Measurements from ENCODE around the gene VPS37C.

The VPS37C gene

DNA sequence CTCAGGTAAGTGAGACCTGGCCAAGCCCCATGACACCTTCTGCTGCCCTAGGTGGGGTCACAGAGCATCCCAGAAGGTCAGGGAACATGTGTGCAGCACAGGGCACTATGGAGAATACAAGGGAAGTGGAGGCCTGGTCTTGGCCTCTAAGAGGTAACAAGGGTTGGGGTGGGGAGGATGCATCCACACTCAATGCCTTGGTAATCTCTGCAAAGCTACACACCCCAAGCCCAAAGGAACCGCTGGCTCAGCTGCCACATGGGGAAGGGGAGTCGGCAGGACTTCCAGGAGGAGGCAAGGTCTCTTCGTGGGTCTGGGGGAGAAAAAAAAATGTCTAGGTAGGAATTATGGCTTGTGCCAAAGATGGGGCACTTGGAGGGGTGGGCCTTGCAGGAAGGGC is 41.7 kb downstream of the VPS37C start:
- TF ChIP-seq POLR2AphosphoS5 (IDR thresholded peaks at IDR 0.05; ENCODE audit: low read depth) (no peak), GABPA (IDR thresholded peaks at IDR 0.05; ENCODE audit: low read depth) (no peak), SPI1 (IDR thresholded peaks at IDR 0.05; ENCODE audit: borderline replicate concordance, low read depth) (no peak)
- TF ChIP-seq, protein P1, sequence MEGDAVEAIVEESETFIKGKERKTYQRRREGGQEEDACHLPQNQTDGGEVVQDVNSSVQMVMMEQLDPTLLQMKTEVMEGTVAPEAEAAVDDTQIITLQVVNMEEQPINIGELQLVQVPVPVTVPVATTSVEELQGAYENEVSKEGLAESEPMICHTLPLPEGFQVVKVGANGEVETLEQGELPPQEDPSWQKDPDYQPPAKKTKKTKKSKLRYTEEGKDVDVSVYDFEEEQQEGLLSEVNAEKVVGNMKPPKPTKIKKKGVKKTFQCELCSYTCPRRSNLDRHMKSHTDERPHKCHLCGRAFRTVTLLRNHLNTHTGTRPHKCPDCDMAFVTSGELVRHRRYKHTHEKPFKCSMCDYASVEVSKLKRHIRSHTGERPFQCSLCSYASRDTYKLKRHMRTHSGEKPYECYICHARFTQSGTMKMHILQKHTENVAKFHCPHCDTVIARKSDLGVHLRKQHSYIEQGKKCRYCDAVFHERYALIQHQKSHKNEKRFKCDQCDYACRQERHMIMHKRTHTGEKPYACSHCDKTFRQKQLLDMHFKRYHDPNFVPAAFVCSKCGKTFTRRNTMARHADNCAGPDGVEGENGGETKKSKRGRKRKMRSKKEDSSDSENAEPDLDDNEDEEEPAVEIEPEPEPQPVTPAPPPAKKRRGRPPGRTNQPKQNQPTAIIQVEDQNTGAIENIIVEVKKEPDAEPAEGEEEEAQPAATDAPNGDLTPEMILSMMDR (IDR thresholded peaks at IDR 0.05; ENCODE audit: insufficient read depth, low read length), result no peak
- TF ChIP-seq, protein P2, sequence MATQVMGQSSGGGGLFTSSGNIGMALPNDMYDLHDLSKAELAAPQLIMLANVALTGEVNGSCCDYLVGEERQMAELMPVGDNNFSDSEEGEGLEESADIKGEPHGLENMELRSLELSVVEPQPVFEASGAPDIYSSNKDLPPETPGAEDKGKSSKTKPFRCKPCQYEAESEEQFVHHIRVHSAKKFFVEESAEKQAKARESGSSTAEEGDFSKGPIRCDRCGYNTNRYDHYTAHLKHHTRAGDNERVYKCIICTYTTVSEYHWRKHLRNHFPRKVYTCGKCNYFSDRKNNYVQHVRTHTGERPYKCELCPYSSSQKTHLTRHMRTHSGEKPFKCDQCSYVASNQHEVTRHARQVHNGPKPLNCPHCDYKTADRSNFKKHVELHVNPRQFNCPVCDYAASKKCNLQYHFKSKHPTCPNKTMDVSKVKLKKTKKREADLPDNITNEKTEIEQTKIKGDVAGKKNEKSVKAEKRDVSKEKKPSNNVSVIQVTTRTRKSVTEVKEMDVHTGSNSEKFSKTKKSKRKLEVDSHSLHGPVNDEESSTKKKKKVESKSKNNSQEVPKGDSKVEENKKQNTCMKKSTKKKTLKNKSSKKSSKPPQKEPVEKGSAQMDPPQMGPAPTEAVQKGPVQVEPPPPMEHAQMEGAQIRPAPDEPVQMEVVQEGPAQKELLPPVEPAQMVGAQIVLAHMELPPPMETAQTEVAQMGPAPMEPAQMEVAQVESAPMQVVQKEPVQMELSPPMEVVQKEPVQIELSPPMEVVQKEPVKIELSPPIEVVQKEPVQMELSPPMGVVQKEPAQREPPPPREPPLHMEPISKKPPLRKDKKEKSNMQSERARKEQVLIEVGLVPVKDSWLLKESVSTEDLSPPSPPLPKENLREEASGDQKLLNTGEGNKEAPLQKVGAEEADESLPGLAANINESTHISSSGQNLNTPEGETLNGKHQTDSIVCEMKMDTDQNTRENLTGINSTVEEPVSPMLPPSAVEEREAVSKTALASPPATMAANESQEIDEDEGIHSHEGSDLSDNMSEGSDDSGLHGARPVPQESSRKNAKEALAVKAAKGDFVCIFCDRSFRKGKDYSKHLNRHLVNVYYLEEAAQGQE (IDR thresholded peaks at IDR 0.05; ENCODE audit: insufficient replicate concordance, low read depth), result no peak
- H3K4me3 ChIP-seq (replicated peaks; ENCODE audit: insufficient read depth, low read length), result no peak overlapping the region
- no peak for DNase-seq (ENCODE audit: low read depth in 1 of 2, low spot score in 1 of 2)
- H3K27ac ChIP-seq (replicated peaks), result no peak overlapping the region
- no peaks in the 10 kb centered on the region for H3K27me3 ChIP-seq (ENCODE audit: insufficient read depth, poor library complexity, severe bottlenecking)

DNA sequence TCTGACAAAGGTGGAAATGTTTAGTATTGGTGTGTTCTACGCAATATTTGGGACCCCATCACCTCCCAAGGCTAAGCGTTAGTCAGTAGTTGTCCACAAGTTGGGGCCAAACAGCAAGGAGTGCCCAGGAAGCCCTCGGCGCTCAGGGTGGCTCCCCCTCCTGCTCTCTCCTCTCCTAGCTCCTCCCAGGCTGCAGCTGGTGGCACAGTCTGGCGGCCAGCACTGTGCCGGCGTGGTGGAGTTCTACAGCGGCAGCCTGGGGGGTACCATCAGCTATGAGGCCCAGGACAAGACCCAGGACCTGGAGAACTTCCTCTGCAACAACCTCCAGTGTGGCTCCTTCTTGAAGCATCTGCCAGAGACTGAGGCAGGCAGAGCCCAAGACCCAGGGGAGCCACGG is 42.2 kb downstream of the VPS37C start:
- DNase-seq (ENCODE audit: low read depth in 1 of 2, low spot score in 1 of 2), result no peak
- Histone ChIP-seq H3K27ac (replicated peaks) (no peak overlapping the region), H3K4me3 (replicated peaks; ENCODE audit: insufficient read depth, low read length) (no peak overlapping the region), H3K27me3 (ENCODE audit: insufficient read depth, poor library complexity, severe bottlenecking) (no peaks in the 10 kb centered on the region)
- no peak for TF ChIP-seq SPI1 (IDR thresholded peaks at IDR 0.05; ENCODE audit: borderline replicate concordance, low read depth)
- TF ChIP-seq, protein P2 (IDR thresholded peaks at IDR 0.05; ENCODE audit: insufficient replicate concordance, low read depth), result no peak
- TF ChIP-seq POLR2AphosphoS5 (IDR thresholded peaks at IDR 0.05; ENCODE audit: low read depth), result no peak
- TF ChIP-seq GABPA (IDR thresholded peaks at IDR 0.05; ENCODE audit: low read depth), result no peak
- TF ChIP-seq, protein P1 (IDR thresholded peaks at IDR 0.05; ENCODE audit: insufficient read depth, low read length), result no peak

DNA sequence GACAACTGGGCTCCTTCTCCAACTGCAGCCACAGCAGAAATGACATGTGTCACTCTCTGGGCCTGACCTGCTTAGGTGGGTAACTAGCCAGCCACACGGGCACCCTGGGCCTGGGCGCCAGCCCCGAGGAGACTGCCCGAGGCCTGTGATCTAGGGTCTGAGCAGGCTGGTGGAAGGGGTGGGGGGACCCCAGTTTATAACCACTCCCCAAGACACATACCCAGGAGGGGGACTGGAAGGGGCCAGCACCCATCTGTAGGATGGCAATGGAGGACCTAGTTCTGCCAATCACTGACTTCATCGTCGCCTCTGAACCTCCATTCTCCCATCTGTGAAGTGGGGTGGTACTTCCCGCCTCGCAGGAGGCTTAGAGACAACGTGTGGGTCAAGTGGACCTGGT is 42.8 kb downstream of the VPS37C start:
- H3K27ac ChIP-seq (replicated peaks), result no peak overlapping the region
- H3K27me3 ChIP-seq (ENCODE audit: insufficient read depth, poor library complexity, severe bottlenecking), result no peaks in the 10 kb centered on the region
- H3K4me3 ChIP-seq (replicated peaks; ENCODE audit: insufficient read depth, low read length), result no peak overlapping the region
- DNase-seq (ENCODE audit: low read depth in 1 of 2, low spot score in 1 of 2), result no peak
- no peak for TF ChIP-seq POLR2AphosphoS5 (IDR thresholded peaks at IDR 0.05; ENCODE audit: low read depth)
- TF ChIP-seq GABPA (IDR thresholded peaks at IDR 0.05; ENCODE audit: low read depth), result no peak
- TF ChIP-seq, protein P2 (IDR thresholded peaks at IDR 0.05; ENCODE audit: insufficient replicate concordance, low read depth), result no peak
- no peak for TF ChIP-seq SPI1 (IDR thresholded peaks at IDR 0.05; ENCODE audit: borderline replicate concordance, low read depth)
- TF ChIP-seq, protein P1 (IDR thresholded peaks at IDR 0.05; ENCODE audit: insufficient read depth, low read length), result no peak

Measured in HL-60 (cell line).